ENCODE data around the gene OPA1.
"Not testable (repeated sequence)": the region's sequence is repeated elsewhere in the genome, so short reads cannot be mapped to it uniquely, and the experiment has no call there.

The OPA1 gene

GRCh38 chr3:193593668-193594030 is 641 bp downstream of the OPA1 start:
- DNase-seq: peak; percentile 50

- no peak for DNase-seq
Observed at GRCh38 chr3:193594946-193595689, 2.1 kb downstream of the OPA1 start.

- DNase-seq: no peak
Observed at GRCh38 chr3:193595939-193596487, 3.0 kb downstream of the OPA1 start.

GRCh38 chr3:193598202-193598601 is 5.2 kb downstream of the OPA1 start:
- DNase-seq: no peak

GRCh38 chr3:193599393-193599792 is 6.4 kb downstream of the OPA1 start:
- no peak for DNase-seq

GRCh38 chr3:193605876-193606275 is 12.9 kb downstream of the OPA1 start:
- DNase-seq: peak; percentile 83

- not testable (repeated sequence) for DNase-seq
Observed at GRCh38 chr3:193606892-193607291, 13.9 kb downstream of the OPA1 start.

- DNase-seq: not testable (repeated sequence)
Observed at GRCh38 chr3:193610516-193610915, 17.5 kb downstream of the OPA1 start.

GRCh38 chr3:193614430-193614829 is 21.4 kb downstream of the OPA1 start:
- no peak for DNase-seq

GRCh38 chr3:193617628-193618027 is 24.6 kb downstream of the OPA1 start:
- no peak for DNase-seq

GRCh38 chr3:193620057-193620456 is 27.0 kb downstream of the OPA1 start:
- DNase-seq: no peak

- DNase-seq: no peak
Observed at GRCh38 chr3:193620650-193621049, 27.6 kb downstream of the OPA1 start.

- DNase-seq: no peak
Observed at GRCh38 chr3:193621127-193621526, 28.1 kb downstream of the OPA1 start.

- DNase-seq: no peak
Observed at GRCh38 chr3:193630005-193630404, 37.0 kb downstream of the OPA1 start.

- DNase-seq: no peak
Observed at GRCh38 chr3:193637831-193638230, 44.8 kb downstream of the OPA1 start.

GRCh38 chr3:193638833-193639232 is 45.8 kb downstream of the OPA1 start:
- no peak for DNase-seq

- no peak for DNase-seq
Observed at GRCh38 chr3:193640165-193640715, 47.2 kb downstream of the OPA1 start.

GRCh38 chr3:193640728-193641439 is 47.9 kb downstream of the OPA1 start:
- DNase-seq: no peak

- no peak for DNase-seq
Observed at GRCh38 chr3:193641440-193641775, 48.4 kb downstream of the OPA1 start.

GRCh38 chr3:193645806-193646205 is 52.8 kb downstream of the OPA1 start:
- DNase-seq: no peak

GRCh38 chr3:193648542-193649076 is 55.6 kb downstream of the OPA1 start:
- no peak for DNase-seq

- no peak for DNase-seq
Observed at GRCh38 chr3:193650585-193650984, 57.6 kb downstream of the OPA1 start.

- no peak for DNase-seq
Observed at GRCh38 chr3:193655831-193656433, 62.9 kb downstream of the OPA1 start.
